GM19239 (cell line): ENCODE data around the gene IRX6.

Experiments used
- DNase-seq: peaks from one replicate; pipeline ENCODE4 v3.0.0; 2011; ENCODE audit warnings: low spot score; ENCODE audit not compliant: insufficient read length
- FAIRE-seq: peaks from 2 replicates; lab custom pipeline; 2011; peaks lifted over from hg19 to GRCh38; lab: Jason Lieb, UNC

The IRX6 gene

DNA sequence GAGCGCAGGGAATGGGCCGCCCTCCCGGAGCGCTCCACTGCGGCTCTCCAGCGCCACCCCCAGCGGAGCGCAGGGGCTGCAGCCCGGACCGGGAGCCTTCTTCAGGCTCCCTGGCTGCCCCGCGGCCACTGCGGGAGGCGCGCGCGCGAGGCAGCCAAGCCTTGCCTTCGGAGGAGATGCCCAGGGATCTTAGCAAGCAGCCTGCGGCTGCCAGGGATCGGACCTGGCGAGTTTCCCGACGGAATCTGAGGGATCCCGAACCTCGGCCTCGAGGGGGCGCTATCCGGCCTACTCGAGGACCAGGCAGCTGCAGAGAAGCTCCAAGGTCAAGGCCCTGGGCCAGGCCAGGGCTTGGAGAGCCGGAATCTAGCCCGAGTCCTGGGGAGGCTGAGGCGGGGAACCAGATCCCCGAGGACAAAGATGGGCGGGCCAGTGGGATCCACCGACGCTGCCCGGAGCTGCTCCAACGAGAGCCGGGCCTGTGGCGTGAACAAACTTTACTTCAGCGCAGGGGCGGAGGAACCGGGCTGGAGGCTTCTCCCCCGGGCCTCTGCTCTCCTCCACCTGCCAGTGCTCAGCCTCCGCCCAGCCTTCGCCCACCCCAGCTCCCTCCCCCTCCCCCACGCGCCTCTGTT is at the start of gene IRX6:
Gene IRX6, plus strand, starts transcription at position 567 of the 635 bp plus-strand sequence. CDS start 889 bp downstream, outside the sequence.
- no peak for DNase-seq
- no peak for FAIRE-seq

GRCh38 chr16:55274391-55274790 is 49.6 kb upstream of the IRX6 start:
- DNase-seq (no peak), FAIRE-seq (no peak)

GRCh38 chr16:55275167-55275566 is 48.8 kb upstream of the IRX6 start:
- DNase-seq (no peak), FAIRE-seq (no peak)

GRCh38 chr16:55275869-55276268 is 48.1 kb upstream of the IRX6 start:
- FAIRE-seq (no peak), DNase-seq (no peak)

GRCh38 chr16:55277536-55277935 is 46.5 kb upstream of the IRX6 start:
- DNase-seq, result no peak
- FAIRE-seq, result no peak

GRCh38 chr16:55279598-55279997 is 44.4 kb upstream of the IRX6 start:
- no peak for DNase-seq
- FAIRE-seq, result peak; percentile 23

DNA sequence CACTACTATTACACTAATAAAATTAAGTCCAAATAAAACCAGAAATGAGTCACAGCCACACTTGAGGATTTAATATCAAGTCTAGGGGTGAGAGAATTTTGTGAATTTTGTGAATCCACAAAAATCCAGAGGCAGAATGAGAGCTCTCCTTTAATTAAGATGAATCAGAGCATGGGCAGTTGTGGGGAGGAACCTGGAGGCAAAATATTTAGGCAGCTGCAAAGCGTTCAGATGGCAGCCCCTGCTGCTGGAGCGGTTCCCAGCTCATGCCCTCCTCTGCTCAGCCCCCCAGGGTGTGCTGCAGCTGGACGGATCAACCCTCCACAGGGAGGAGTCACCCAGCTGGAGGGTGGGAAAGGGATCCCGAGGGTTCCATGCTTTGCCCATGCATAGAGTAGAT is 43.4 kb upstream of the IRX6 start:
- FAIRE-seq (no peak), DNase-seq (no peak)

GRCh38 chr16:55282441-55282840 is 41.6 kb upstream of the IRX6 start:
- no peak for FAIRE-seq
- no peak for DNase-seq

DNA sequence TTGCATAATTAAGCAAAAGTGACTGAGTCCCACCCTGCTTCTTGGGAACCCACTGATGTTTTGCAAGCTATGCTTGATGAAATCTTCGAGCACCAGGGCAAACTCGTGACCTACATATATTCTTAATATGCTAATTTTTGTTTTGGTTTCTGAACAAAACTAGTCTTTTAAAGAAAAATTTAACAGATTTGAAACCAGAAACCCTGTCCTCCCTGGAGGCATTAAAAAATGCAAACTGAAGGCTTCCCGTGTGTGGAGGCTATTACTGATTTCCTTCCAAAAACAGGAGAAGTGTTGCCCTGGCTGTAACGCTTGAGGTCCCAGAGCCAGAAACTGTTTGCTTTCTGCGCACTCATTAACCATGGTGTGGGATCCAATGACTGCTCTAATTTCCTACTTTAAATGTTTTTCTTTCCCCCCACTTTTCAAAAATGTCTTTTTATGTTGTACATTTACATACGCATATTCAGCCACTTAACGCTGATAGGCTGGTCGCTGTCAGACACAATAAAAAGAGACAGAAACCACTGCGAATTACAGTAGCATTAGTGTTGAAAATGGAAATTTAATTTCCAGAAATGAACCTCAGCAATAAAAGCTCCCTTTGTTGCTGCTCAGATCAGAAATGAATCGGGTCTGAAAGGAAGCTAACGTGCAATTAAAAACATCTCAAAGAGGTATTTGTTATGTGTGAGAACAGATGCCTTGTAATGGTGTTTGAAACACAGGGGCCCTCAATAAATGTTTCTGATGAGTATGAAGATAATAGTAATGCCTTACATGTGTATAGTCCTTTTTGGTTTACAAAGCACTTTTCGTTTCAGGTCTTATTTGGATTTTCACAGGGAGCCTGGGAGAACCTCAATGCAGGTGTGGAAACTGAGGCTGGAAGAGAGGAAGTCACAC is 39.9 kb upstream of the IRX6 start:
- DNase-seq, result no peak
- no peak for FAIRE-seq

DNA sequence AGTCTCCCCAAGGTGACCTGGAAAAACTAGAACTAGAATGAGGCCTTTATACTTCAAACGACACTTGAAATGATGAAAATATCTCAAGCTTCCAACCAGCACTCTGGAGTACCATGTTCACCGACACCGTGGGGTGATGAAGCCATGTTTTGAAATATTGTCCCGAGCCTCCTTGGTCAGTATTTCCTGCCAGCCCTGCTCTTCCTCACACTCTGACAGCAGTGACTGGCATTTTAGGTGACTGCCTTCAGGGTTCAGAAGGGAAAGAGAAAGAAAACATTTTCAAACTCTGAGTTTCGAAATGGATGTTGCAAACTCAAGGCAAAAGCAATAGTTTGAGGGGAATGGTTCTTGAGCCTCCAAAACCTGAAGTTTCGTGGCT is 39.3 kb upstream of the IRX6 start:
- no peak for FAIRE-seq
- no peak for DNase-seq

DNA sequence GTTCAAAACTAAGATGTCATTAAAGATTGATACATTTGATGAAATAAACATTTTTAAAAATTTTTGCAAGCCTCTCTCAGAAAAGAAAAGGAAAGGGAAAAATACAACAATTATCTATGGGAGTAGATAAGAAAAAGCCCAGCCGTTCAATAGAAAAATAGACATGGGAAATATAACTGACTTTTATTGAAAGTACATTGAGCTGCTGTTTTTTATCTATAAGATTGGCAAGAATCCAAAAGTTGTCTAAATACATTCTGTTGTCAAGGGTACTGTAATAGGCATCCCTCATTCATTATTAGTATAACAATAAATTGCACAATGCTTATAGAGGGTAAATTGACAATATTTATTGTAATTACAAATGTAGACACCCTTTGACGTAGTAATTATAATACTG is 38.4 kb upstream of the IRX6 start:
- FAIRE-seq (no peak), DNase-seq (no peak)

DNA sequence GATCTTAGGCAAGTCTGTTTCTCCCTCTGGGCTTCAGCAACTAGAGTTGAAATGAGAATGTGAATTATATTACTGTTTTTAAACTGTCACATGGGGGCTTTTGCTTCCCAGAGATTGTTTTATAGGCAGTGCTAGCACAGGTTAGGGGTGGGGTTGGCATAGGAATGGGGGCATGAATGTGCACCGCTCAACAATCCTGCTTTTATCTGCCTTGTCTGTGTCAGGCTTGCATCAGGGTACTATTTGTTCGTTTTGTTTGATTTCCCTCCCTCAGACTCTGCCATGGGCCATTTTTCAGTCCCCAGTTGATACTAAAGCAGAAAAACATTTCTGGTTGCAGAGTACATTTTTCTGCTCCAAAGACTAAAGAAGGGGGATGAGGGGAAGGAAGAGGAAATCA is 34.6 kb upstream of the IRX6 start:
- DNase-seq (no peak), FAIRE-seq (no peak)

- FAIRE-seq (no peak), DNase-seq (no peak)
These were observed 32.2 kb upstream of the IRX6 start for GRCh38 chr16:55291847-55292246.

DNA sequence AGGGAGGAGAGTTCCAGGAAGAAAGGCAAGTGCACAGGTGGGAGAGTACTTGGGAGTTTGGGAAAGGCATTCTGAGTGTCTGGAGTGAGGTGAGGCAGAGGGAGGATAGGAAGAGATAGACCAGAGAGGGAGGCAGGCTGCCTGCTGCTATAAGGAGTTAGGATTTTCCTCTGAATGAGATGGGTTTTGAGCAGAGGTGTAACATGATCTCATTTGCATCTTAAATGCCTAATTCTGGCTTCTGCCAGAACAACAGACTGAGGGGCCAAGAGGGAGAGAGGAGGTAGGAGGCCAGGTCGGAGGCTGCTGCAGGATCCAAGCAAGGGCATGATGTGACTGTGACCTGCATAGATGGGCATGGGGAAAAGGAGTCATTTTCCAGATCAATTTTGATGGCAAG is 31.5 kb upstream of the IRX6 start:
- DNase-seq (no peak), FAIRE-seq (no peak)

DNA sequence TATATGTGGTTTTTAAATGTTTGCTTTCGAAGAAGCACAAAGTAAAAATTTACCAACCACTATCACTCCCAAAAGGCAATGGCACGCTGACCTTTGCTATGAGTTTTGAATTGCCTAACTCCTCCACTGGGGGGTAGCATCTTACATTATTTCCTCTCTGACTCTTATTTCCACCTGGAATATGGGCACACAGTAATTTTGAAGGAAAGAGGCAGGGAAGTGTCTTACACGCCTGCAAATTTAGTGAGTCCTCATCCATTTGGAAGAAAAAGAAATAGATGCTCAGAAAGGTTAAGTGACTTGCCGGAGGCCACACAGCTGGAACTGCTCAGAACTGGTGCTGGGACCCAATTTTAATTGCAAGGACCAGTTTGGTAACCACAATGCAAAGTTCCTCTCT is 29.9 kb upstream of the IRX6 start:
- DNase-seq, result no peak
- FAIRE-seq, result no peak

DNA sequence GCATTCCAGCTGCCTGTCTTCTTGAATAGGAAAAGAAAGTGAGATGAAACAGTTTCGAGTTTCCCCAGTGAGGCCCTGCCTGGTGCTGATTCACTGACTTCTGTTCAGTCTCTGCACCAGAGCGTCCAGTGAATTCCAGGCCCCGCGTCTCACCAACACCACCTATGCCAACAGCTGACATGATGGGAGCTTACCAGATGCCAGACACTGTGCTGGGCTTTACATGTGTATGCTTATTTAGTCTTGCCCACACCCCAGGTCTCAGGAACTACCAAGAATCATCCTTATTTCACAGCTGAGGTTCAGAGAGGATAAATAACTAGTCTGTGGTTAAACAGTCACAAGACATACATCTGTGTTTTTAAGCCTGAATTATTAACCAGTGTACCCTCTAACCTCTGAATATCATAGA is 29.1 kb upstream of the IRX6 start:
- no peak for FAIRE-seq
- no peak for DNase-seq

DNA sequence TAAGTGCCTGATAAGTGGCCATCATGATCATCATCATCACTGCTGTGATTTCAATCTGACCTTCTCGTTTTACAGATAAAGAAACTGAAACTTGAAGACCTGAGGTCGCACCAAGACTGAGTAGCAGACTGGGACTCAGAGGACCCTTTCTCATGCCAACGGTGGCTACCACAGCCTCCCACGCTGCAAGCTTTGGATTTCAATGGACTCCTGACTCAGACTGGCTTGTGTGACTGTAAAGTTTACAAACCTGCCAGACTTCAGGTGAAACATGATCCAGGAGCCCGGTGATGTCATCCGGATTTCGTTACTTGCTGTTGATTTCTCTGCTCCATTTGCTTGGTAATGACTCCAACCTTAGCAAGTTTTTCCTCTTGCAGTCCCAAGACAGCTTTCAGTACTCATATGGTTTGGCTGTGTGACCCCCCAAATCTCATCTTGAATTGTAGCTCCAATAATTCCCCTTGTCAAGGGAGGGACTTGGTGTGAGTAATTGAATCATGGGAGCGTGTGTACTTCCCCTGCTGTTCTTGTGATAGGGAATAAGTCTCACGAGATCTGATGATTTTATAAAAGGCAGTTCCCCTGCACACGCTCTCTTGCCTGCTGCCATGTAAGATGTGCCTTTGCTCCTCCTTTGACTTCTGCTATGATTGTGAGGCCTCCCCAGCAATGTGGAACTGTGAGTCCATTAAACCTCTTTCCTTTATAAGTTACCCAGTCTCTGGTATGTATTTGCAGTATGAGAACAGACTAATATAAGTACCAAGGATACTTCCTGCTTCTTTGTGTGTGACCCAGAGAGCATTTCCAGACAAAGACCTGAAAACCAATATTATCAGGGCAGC is 26.7 kb upstream of the IRX6 start:
- FAIRE-seq (no peak), DNase-seq (no peak)

GRCh38 chr16:55297910-55298479 is 26.0 kb upstream of the IRX6 start:
- FAIRE-seq (no peak), DNase-seq (no peak)

GRCh38 chr16:55301385-55302008 is 22.5 kb upstream of the IRX6 start:
- DNase-seq, result no peak
- no peak for FAIRE-seq

GRCh38 chr16:55302635-55303034 is 21.4 kb upstream of the IRX6 start:
- DNase-seq, result no peak

More at GRCh38 chr16:55302635-55303034, 21.4 kb upstream of the IRX6 start:
- no peak for FAIRE-seq
